Mucosa of descending colon (tissue), 3 donors: ENCODE results near the gene TFAP2A. TPM values are rescaled to one million over a fixed set of nuclear protein-coding genes. Genes with fewer than 3 reads are reported as not detected.

ENCODE experiments used
- ATAC-seq: fragments of 200-7000 bp; cut with Tn5 transposase; one replicate; pipeline ENCODE4 v1.9.1; 2020; ENCODE audit warnings: mild to moderate bottlenecking, moderate library complexity
- DNase-seq, 3 donors: peaks; one replicate each; pipeline ENCODE4 v3.0.0-alpha.2; 2020
- H3K36me3 ChIP-seq: fragments of 200-600 bp; one replicate; pipeline ENCODE4 v1.8.0; 2021; ENCODE audit warnings: low read depth, mild to moderate bottlenecking
- H3K4me1 ChIP-seq: fragments of 200-600 bp; one replicate; pipeline ENCODE4 v1.8.0; 2021; ENCODE audit warnings: low read depth, mild to moderate bottlenecking
- H3K4me3 ChIP-seq: fragments of 200-600 bp; one replicate; pipeline ENCODE4 v1.8.0; 2021; ENCODE audit warnings: mild to moderate bottlenecking
- H3K9me3 ChIP-seq: fragments of 200-600 bp; one replicate; pipeline ENCODE4 v1.8.0; 2021; ENCODE audit warnings: mild to moderate bottlenecking
- intact Hi-C, 2 donors: fragments of 100-400 bp; cut with DNase I in 1 of 2; cut with micrococcal nuclease in 1 of 2; formaldehyde crosslinking; loops; one replicate each; pipeline versions ENCODE4 v1.11.0 to v1.11.1; 2022; cut with DNase I, micrococcal nuclease
- total RNA-seq, 3 donors: library from RNA; stranded (reverse); fragmentation: NEBNext Ultra II Directional in 2 of 3; extraction: Animal tissue kit (Norgen Biotek cat#: 25700) in 2 of 3; gene quantifications; one replicate each; pipeline versions ENCODE4 v1.2.1 to v1.2.4, GENCODE V29; 2021 to 2023
- TF ChIP-seq, protein P1 (sequence below): fragments of 200-600 bp; IDR thresholded peaks from one replicate; pipeline ENCODE4 v1.8.0; 2022; ENCODE audit warnings: antibody characterized with exemption, mild to moderate bottlenecking
- donor health status: DM: no; HTN: no; CAD: no; lungs with moderate emphysema.
- donor health status: DM: no; HTN: no; CAD: no.
- donor health status: DM: no; HTN: yes; CAD: no.

Gene TFAP2A
- total RNA-seq, 3 donors from 2014 or later: 0.09 to 0.98 (median 0.53) TPM

DNA sequence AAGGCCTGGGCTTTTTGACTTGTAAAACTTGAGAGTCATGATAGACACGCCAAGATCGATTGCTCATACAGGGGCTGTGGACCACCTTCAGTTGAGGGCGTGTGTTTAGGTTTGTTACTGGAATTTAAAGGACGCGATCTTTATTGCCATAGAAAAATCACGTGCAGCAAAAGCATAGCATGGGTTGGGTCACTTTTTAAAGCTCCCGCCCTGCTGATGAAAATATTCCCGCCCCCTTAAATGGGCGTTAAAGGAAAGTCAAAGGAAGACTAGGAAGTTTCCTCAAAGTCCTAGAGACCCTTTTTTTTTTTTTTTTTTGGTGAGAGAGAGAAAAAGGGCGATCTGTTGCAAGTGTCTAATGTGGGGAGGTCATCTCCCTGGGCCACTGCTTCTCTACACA, 23.1 kb downstream of the TFAP2A start:
- no peak overlapping the region for H3K4me3 ChIP-seq
- no peaks in the 10 kb centered on the region for H3K36me3 ChIP-seq
- ATAC-seq (no peak), DNase-seq (no peak)
- intact Hi-C loops: no loop called here
- H3K9me3 ChIP-seq: no peaks in the 10 kb centered on the region
- TF ChIP-seq, protein P1, sequence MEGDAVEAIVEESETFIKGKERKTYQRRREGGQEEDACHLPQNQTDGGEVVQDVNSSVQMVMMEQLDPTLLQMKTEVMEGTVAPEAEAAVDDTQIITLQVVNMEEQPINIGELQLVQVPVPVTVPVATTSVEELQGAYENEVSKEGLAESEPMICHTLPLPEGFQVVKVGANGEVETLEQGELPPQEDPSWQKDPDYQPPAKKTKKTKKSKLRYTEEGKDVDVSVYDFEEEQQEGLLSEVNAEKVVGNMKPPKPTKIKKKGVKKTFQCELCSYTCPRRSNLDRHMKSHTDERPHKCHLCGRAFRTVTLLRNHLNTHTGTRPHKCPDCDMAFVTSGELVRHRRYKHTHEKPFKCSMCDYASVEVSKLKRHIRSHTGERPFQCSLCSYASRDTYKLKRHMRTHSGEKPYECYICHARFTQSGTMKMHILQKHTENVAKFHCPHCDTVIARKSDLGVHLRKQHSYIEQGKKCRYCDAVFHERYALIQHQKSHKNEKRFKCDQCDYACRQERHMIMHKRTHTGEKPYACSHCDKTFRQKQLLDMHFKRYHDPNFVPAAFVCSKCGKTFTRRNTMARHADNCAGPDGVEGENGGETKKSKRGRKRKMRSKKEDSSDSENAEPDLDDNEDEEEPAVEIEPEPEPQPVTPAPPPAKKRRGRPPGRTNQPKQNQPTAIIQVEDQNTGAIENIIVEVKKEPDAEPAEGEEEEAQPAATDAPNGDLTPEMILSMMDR: no peak
- no peaks in the 10 kb centered on the region for H3K4me1 ChIP-seq

DNA sequence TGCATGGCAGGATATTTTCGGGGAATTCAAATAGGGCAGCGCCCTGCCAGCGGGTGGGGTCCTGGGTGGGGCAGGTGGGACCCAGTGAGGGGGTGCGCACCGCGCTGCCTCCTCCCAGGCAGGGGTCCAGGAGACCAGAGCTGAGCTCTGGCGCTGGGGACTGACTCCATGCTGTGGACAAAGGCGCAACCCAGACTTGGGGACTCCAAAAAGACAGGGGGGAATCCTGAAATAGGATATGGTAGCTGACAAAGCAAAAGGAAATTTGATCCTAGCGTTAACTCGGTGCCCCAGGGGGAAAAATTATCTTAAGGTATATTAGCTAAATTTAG, 23.6 kb downstream of the TFAP2A start:
- TF ChIP-seq, protein P1: no peak
- intact Hi-C loops: no loop called here

DNA sequence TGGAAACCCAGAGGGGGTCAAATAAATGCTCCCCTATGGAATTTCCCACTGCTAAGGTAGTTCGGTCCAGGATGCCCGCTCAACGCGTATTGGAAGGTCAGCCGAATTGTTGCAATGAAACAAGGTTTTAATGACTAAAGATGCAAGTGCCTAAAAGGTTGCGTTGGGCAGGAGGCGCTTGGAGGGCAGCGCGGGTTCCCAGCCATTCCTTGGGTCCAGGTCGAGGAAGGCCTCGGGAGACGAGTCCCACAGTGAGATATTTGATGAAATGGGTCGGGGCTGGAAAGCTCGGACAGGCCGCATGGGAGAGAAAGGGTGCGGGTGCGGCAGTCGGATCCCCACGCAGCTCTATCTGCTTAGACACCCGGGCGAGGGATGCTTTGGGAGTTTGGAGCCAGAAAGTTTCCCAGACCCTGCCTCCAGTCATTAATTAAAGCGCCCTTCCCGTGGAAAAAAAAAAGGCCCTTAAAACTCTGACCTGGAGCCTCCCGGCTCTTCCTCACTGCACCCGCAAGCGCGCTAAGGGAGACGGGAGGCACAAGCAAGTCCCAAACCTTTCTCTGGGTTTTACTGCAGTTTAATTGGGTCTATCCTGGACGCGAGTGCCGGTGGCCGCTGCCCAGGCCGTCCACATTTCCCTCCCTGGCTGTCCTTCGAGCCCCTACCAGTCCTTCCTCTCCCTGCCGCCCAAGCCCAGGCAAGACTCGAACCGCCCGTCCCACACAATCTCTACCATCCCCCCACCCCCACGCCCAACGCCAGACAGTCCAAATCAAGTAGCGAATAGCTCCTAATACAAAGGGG, 24.2 kb downstream of the TFAP2A start:
- intact Hi-C loops: no loop called here

More for the DNA sequence above, 23.6 kb downstream of the TFAP2A start:
- Histone ChIP-seq H3K4me1 (no peaks in the 10 kb centered on the region), H3K4me3 (no peak overlapping the region), H3K9me3 (no peaks in the 10 kb centered on the region), H3K36me3 (no peaks in the 10 kb centered on the region)
- no peak for DNase-seq
- ATAC-seq: no peak

DNA sequence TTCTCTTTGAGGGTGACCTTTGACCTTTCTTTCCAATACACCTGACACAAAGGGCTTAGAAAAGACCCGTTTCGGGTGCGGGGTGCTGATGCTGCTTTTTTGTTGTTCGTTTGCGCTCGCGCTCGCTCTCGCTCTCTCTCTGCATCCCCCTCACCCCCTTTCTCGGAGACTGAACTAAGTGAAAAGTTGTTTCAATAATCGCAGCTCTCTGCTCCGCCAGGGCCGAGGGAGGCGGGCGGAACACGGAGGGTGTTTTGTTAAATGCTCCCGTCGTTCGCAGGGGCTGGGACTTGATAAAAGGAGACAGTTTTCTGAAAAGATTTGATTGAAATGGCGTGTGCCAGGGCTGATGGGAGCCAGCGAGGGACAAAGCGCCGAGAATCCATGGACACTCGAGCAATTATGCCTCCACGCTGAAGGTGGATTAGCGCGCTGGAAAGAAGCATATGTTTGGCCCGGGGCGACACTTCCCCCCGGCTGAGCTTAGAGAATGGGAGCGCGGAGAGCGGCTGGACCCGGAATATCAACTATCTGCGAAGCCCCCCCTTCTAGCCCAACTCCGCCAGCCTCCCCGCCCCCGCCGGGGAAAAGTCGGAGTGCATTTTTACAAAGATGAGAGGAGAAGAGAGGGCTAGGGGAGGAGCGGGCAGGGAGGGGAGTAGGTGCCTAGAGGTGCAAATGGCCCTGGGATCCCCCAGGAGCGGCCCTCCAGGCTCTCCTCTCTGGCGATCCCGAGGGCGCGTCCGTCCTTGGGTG, 25.0 kb downstream of the TFAP2A start:
- no peaks in the 10 kb centered on the region for H3K9me3 ChIP-seq
- H3K4me3 ChIP-seq: no peak overlapping the region
- H3K4me1 ChIP-seq: no peaks in the 10 kb centered on the region
- intact Hi-C loops: no loop called here
- no peak for ATAC-seq
- no peak for DNase-seq
- TF ChIP-seq, protein P1: no peak
- H3K36me3 ChIP-seq: no peaks in the 10 kb centered on the region

More for the DNA sequence above, 24.2 kb downstream of the TFAP2A start:
- ATAC-seq: no peak
- Histone ChIP-seq H3K4me3 (no peak overlapping the region), H3K36me3 (no peaks in the 10 kb centered on the region), H3K4me1 (no peaks in the 10 kb centered on the region), H3K9me3 (no peaks in the 10 kb centered on the region)
- DNase-seq: no peak
- TF ChIP-seq, protein P1: no peak

DNA sequence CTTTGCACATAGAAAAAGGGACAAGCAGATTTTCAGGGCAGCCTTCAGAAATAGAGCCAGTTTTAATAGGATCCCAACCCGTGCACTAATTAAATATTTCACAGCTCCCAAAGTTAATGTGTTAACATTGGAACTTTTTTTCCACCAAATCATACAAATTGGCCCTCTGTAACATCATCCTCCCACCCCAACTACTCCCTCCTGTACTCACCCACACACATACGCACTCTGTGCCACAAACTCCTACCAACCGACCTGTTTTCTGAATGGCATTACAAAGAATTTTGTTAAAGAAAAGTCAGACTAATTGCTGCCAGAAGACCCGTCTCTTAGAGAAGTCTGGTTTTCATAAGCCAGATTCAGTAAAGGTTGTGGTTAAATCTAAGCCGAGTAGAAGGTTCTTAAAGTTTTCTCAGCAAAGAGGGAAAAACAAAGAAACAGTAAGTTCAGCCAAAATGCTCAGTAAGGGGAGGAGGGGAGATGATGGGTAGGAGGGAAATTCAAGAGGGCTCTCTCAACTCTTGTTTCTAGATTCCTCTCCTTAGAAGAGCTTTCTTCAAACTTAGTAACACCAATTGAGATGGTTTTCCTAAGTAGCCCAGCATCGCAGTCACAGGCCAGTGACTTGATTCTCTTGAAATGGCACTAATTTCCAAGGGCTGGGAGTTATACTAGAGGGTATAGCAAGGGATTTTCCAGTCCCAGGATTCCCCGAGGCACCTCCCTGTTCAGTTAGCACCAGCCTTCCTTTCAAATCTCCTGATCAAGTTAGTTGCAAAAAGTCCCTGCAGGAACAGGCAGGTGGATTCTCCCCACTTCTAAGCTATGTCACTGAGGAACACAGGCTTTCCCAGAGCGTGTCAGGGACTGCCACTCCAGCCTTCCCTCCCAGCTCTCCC, 27.9 kb downstream of the TFAP2A start:
- ATAC-seq: no peak
- no peaks in the 10 kb centered on the region for H3K9me3 ChIP-seq
- TF ChIP-seq, protein P1: no peak
- H3K4me1 ChIP-seq: peaks cover 9% of the 10 kb centered on the region
- H3K4me3 ChIP-seq: no peak overlapping the region
- no peaks in the 10 kb centered on the region for H3K36me3 ChIP-seq
- no peak for DNase-seq
- intact Hi-C loops: no loop called here
